SK-N-SH treated with all-trans-retinoic acid at 6 μM for 48 hours (cell line): ENCODE data around the gene NOS2.
"Not testable (repeated sequence)": the region's sequence is repeated elsewhere in the genome, so short reads cannot be mapped to it uniquely, and the experiment has no call there.

Experiments
- ATAC-seq: fragments of 200-7000 bp; cut with Tn5 transposase; 3 replicates; pipeline ENCODE4 v1.9.1; 2020; ENCODE audit warnings: mild to moderate bottlenecking, moderate library complexity
- BACH2 ChIP-seq: fragments of 250-450 bp; sonication (Bioruptor Pico); IDR thresholded peaks from 2 replicates; pipeline ENCODE4 v1.9.0; 2021; ENCODE audit warnings: mild to moderate bottlenecking, borderline replicate concordance
- CREB5 ChIP-seq: fragments of 250-450 bp; sonication (Bioruptor Pico); IDR thresholded peaks from 2 replicates; pipeline ENCODE4 v1.5.1; 2020; ENCODE audit warnings: low read depth, mild to moderate bottlenecking, moderate library complexity
- CSDC2 ChIP-seq: fragments of 250-450 bp; sonication (Bioruptor Pico); IDR thresholded peaks from 2 replicates; pipeline ENCODE4 v1.5.0; 2020; ENCODE audit warnings: mild to moderate bottlenecking, moderate library complexity
- CSRNP3 ChIP-seq: fragments of 250-450 bp; sonication (Bioruptor Pico); IDR thresholded peaks from 2 replicates; pipeline ENCODE4 v1.5.1; 2021; ENCODE audit warnings: mild to moderate bottlenecking, moderate library complexity
- ESRRG ChIP-seq: fragments of 250-450 bp; sonication (Bioruptor Pico); IDR thresholded peaks from 2 replicates; pipeline ENCODE4 v1.6.1; 2021; ENCODE audit warnings: mild to moderate bottlenecking
- ISL1 ChIP-seq: fragments of 250-450 bp; sonication (Bioruptor Pico); IDR thresholded peaks from 2 replicates; pipeline ENCODE4 v2.1.2; 2022; ENCODE audit warnings: mild to moderate bottlenecking, moderate library complexity
- OSR1 ChIP-seq: fragments of 250-450 bp; sonication (Bioruptor Pico); IDR thresholded peaks from 2 replicates; pipeline ENCODE4 v1.8.0; 2022; ENCODE audit warnings: moderate library complexity, mild to moderate bottlenecking, inconsistent platforms
- PATZ1 ChIP-seq: fragments of 250-450 bp; sonication (Bioruptor Pico); IDR thresholded peaks from 2 replicates; pipeline ENCODE4 v1.8.0; 2020; ENCODE audit warnings: mild to moderate bottlenecking, moderate library complexity, borderline replicate concordance
- PPARA ChIP-seq: fragments of 250-450 bp; sonication (Bioruptor Pico); IDR thresholded peaks from 2 replicates; pipeline ENCODE4 v1.5.0; 2020; ENCODE audit warnings: mild to moderate bottlenecking, borderline replicate concordance
- RARB ChIP-seq: fragments of 250-450 bp; sonication (Bioruptor Pico); IDR thresholded peaks from 2 replicates; pipeline ENCODE4 v1.8.0; 2021; ENCODE audit warnings: mild to moderate bottlenecking, moderate library complexity
- SNAI2 ChIP-seq: fragments of 250-450 bp; sonication (Bioruptor Pico); IDR thresholded peaks from 2 replicates; pipeline ENCODE4 v1.5.0; 2020; ENCODE audit warnings: mild to moderate bottlenecking, moderate library complexity
- TCF4 ChIP-seq: fragments of 250-450 bp; sonication (Bioruptor Pico); IDR thresholded peaks from 2 replicates; pipeline ENCODE4 v1.8.0; 2021; ENCODE audit warnings: mild to moderate bottlenecking, moderate library complexity, borderline replicate concordance
- TOX ChIP-seq: fragments of 250-450 bp; sonication (Bioruptor Pico); IDR thresholded peaks from 2 replicates; pipeline ENCODE4 v1.8.0; 2021; ENCODE audit warnings: mild to moderate bottlenecking, moderate library complexity, borderline replicate concordance
- TSHZ2 ChIP-seq: fragments of 250-450 bp; sonication (Bioruptor Pico); IDR thresholded peaks from 2 replicates; pipeline ENCODE4 v1.5.0; 2020; ENCODE audit warnings: mild to moderate bottlenecking, moderate library complexity
- ZC3H10 ChIP-seq: fragments of 250-450 bp; sonication (Bioruptor Pico); IDR thresholded peaks from 2 replicates; pipeline ENCODE4 v1.5.1; 2021; ENCODE audit warnings: mild to moderate bottlenecking, moderate library complexity
- ZFP3 ChIP-seq: fragments of 250-450 bp; sonication (Bioruptor Pico); IDR thresholded peaks from 2 replicates; pipeline ENCODE4 v1.5.0; 2020; ENCODE audit warnings: mild to moderate bottlenecking, moderate library complexity
- ZFP30 ChIP-seq: fragments of 450-650 bp; formaldehyde crosslinking; IDR thresholded peaks from 2 replicates; pipeline ENCODE4 v1.5.0; 2022; ENCODE audit warnings: mild to moderate bottlenecking, moderate library complexity
- ZNF565 ChIP-seq: fragments of 450-650 bp; formaldehyde crosslinking; conservative IDR thresholded peaks from 2 replicates; pipeline ENCODE4 v1.5.0; 2020; ENCODE audit warnings: low read depth, mild to moderate bottlenecking, moderate library complexity
- ZNF70 ChIP-seq: fragments of 450-650 bp; formaldehyde crosslinking; IDR thresholded peaks from 2 replicates; pipeline ENCODE4 v1.5.0; 2020; ENCODE audit warnings: mild to moderate bottlenecking, moderate library complexity
- ZNF8 ChIP-seq: fragments of 450-650 bp; formaldehyde crosslinking; IDR thresholded peaks from 2 replicates; pipeline ENCODE4 v1.5.0; 2020; ENCODE audit warnings: mild to moderate bottlenecking, moderate library complexity

The NOS2 gene

GRCh38 chr17:27834571-27834970 is 34.2 kb upstream of the NOS2 start (continued):
- TF ChIP-seq TSHZ2 (CRISPR knock-in tag) = no peak

- no peak for ATAC-seq
- TF ChIP-seq ZFP30 (CRISPR knock-in tag) = no peak
- TF ChIP-seq SNAI2 (CRISPR knock-in tag) = no peak
- TF ChIP-seq CSDC2 (CRISPR knock-in tag) = no peak
- no peak for TF ChIP-seq ZNF8 (CRISPR knock-in tag)
- TF ChIP-seq ZC3H10 (CRISPR knock-in tag) = no peak
- TF ChIP-seq BACH2 = no peak
- TF ChIP-seq OSR1 (CRISPR knock-in tag) = no peak
- no peak for TF ChIP-seq ZNF565 (CRISPR knock-in tag)
- TF ChIP-seq ISL1 (CRISPR knock-in tag) = no peak
These were observed 32.5 kb upstream of the NOS2 start for GRCh38 chr17:27832831-27833230.

- ATAC-seq = not testable (repeated sequence)
These were observed 29.6 kb upstream of the NOS2 start for GRCh38 chr17:27829888-27830287.

- not testable (repeated sequence) for ATAC-seq
These were observed 28.9 kb upstream of the NOS2 start for GRCh38 chr17:27829143-27829711.

GRCh38 chr17:27825459-27825858 is 25.1 kb upstream of the NOS2 start:
- TF ChIP-seq ZFP30 (CRISPR knock-in tag) = no peak
- TF ChIP-seq CSDC2 (CRISPR knock-in tag) = no peak
- TF ChIP-seq ZNF70 (CRISPR knock-in tag) = no peak
- TF ChIP-seq ESRRG (CRISPR knock-in tag) = no peak
- no peak for TF ChIP-seq TOX (CRISPR knock-in tag)
- TF ChIP-seq TCF4 (CRISPR knock-in tag) = no peak
- no peak for TF ChIP-seq ZNF8 (CRISPR knock-in tag)
- no peak for TF ChIP-seq ISL1 (CRISPR knock-in tag)
- TF ChIP-seq ZFP3 = no peak
- no peak for TF ChIP-seq BACH2
- no peak for TF ChIP-seq PATZ1 (CRISPR knock-in tag)
- TF ChIP-seq ZC3H10 (CRISPR knock-in tag) = no peak
- TF ChIP-seq CREB5 (CRISPR knock-in tag) = no peak
- ATAC-seq = no peak

GRCh38 chr17:27824745-27825144 is 24.4 kb upstream of the NOS2 start:
- TF ChIP-seq RARB (CRISPR knock-in tag) = no peak
- TF ChIP-seq ZNF70 (CRISPR knock-in tag) = no peak
- TF ChIP-seq SNAI2 (CRISPR knock-in tag) = no peak
- no peak for TF ChIP-seq OSR1 (CRISPR knock-in tag)
- TF ChIP-seq CSRNP3 (CRISPR knock-in tag) = no peak
- no peak for TF ChIP-seq TSHZ2 (CRISPR knock-in tag)
- TF ChIP-seq ZFP30 (CRISPR knock-in tag) = no peak
- no peak for TF ChIP-seq PATZ1 (CRISPR knock-in tag)
- no peak for TF ChIP-seq PPARA (CRISPR knock-in tag)
- TF ChIP-seq, all 23 proteins: peak for 0
- no peak for ATAC-seq
